Upper lobe of left lung (tissue), 6 donors: ENCODE data around the gene LAMA5. TPM values are rescaled to one million over a fixed set of nuclear protein-coding genes. Genes with fewer than 3 reads are reported as not detected.

Source experiments
- ATAC-seq, 2 donors: fragments of 200-7000 bp; cut with Tn5 transposase; one replicate each; pipeline ENCODE4 v1.9.1; 2022; ENCODE audit warnings: mild to moderate bottlenecking in 2 of 2, moderate library complexity in 2 of 2; ENCODE audit not compliant: low FRiP score in 2 of 2
- DNase-seq, 2 donors: peaks; one replicate each; pipeline ENCODE4 v3.0.0-alpha.2; 2019 to 2020
- H3K27ac ChIP-seq, 4 donors: fragments of 200-600 bp; sonication (generic); one replicate each; pipeline ENCODE4 v1.5.1; 2016 to 2019
- H3K27me3 ChIP-seq, 4 donors: fragments of 200-600 bp; sonication (generic); one replicate each; pipeline ENCODE4 v1.5.1; 2017 to 2019
- H3K36me3 ChIP-seq, 4 donors: fragments of 200-600 bp; sonication (generic); one replicate each; pipeline ENCODE4 v1.5.1; 2016 to 2019
- H3K4me1 ChIP-seq, 4 donors: fragments of 200-600 bp; sonication (generic); one replicate each; pipeline ENCODE4 v1.5.1; 2018 to 2019
- H3K4me3 ChIP-seq, 4 donors: fragments of 200-600 bp; sonication (generic); one replicate each; pipeline ENCODE4 v1.5.1; 2017 to 2019; ENCODE audit warnings: mild to moderate bottlenecking in 2 of 4, moderate library complexity in 1 of 4
- H3K9me3 ChIP-seq, 4 donors: fragments of 200-600 bp; sonication (generic); one replicate each; pipeline ENCODE4 v1.5.1; 2018 to 2019
- CTCF ChIP-seq, 6 experiments: fragments of 450-650 bp in 4 of 6; fragments of 200-600 bp in 2 of 6; sonication (generic) in 2 of 6; IDR thresholded peaks; one replicate each; pipeline ENCODE4 v1.5.1; 2016 to 2019; ENCODE audit warnings: antibody characterized with exemption in 6 of 6
- EP300 ChIP-seq, 4 donors: sonication (generic); formaldehyde crosslinking; IDR thresholded peaks; one replicate each; pipeline ENCODE4 v1.5.1; 2017; ENCODE audit warnings: antibody characterized with exemption in 4 of 4, control low read depth in 2 of 4
- POLR2A ChIP-seq, 4 donors: fragments of 450-650 bp; IDR thresholded peaks; one replicate each; pipeline ENCODE4 v1.5.1; 2016 to 2017; ENCODE audit warnings: antibody characterized with exemption in 4 of 4, mild to moderate bottlenecking in 2 of 4
- POLR2AphosphoS5 ChIP-seq, 2 donors: sonication (generic); formaldehyde crosslinking; IDR thresholded peaks; one replicate each; pipeline ENCODE4 v1.5.1; 2017; ENCODE audit warnings: antibody characterized with exemption in 2 of 2
- WGBS, 2 donors: methylation state at CpG; one replicate each; pipeline ENCODE4 v1.1.5; 2017 to 2018; 5-methylcytosine and 5-hydroxymethylcytosine counted together
- total RNA-seq, 6 donors: library from RNA; depleted of rRNA in 4 of 6; stranded (reverse); fragments of >200 nt in 4 of 6; gene quantifications; one replicate each; pipeline versions ENCODE4 v1.1.0 to v1.2.1, GENCODE V29; 2016 to 2021
- donor health status: DM: no; HTN: no; CAD: no; lungs with moderate emphysema.
- donor health status: DM: no; HTN: yes; CAD: no; lungs with severe emphysema.

LAMA5 gene
- total RNA-seq, 6 donors from 2014 or later = 176 to 1,019 (median 307) TPM

GRCh38 chr20:62359491-62360121, 7.5 kb downstream of the LAMA5 start:
- Histone ChIP-seq H3K9me3 (no peaks in the 10 kb centered on the region), H3K36me3 (peaks cover 0 to 19% (median 0%) of the 10 kb centered on the region in 4 donors), H3K4me3 (peak overlapping the region in 1 of 4 donors; percentile 31), H3K4me1 (peaks cover 94 to 96% (median 95%) of the 10 kb centered on the region in 4 donors), H3K27me3 (no peaks in the 10 kb centered on the region), H3K27ac (peak overlapping the region; percentile 91 to 98 (median 94))
- 65 to 69% methylated on average over 15 to 23 of the region's 25 CpGs for WGBS, 2 donors
- DNase-seq = peak; percentile 55 to 86
- peak in 1 of 2 donors; percentile 1 for ATAC-seq
- TF ChIP-seq CTCF (IDR thresholded peaks at IDR 0.05) (no peak), POLR2A (IDR thresholded peaks at IDR 0.05) (no peak), EP300 (IDR thresholded peaks at IDR 0.05) (peak; percentile 56 to 96 (median 90)), POLR2AphosphoS5 (IDR thresholded peaks at IDR 0.05) (peak; percentile 69 to 74)

- WGBS, 2 donors = 70 to 81% methylated on average over 5 to 16 of the region's 16 CpGs
- H3K27me3 ChIP-seq = no peaks in the 10 kb centered on the region
- H3K4me1 ChIP-seq = peaks cover 92 to 95% (median 94%) of the 10 kb centered on the region in 4 donors
- H3K9me3 ChIP-seq = no peaks in the 10 kb centered on the region
- H3K36me3 ChIP-seq = peaks cover 0 to 23% (median 0%) of the 10 kb centered on the region in 4 donors
- ATAC-seq = peak in 1 of 2 donors; percentile 1
- DNase-seq = peak in 1 of 2 donors; percentile 72
- H3K4me3 ChIP-seq = peak overlapping the region in 2 of 4 donors; percentile 4 to 31
- H3K27ac ChIP-seq = peak overlapping the region; percentile 91 to 98 (median 94)
- TF ChIP-seq CTCF (IDR thresholded peaks at IDR 0.05) (no peak), POLR2A (IDR thresholded peaks at IDR 0.05) (no peak), POLR2AphosphoS5 (IDR thresholded peaks at IDR 0.05) (no peak), EP300 (IDR thresholded peaks at IDR 0.05) (no peak)
Observed at GRCh38 chr20:62359043-62359490, 8.0 kb downstream of the LAMA5 start.

GRCh38 chr20:62358171-62359042, 8.7 kb downstream of the LAMA5 start:
- WGBS, 2 donors = 51 to 75% methylated on average over 4 to 20 of the region's 24 CpGs
- Histone ChIP-seq H3K27me3 (no peaks in the 10 kb centered on the region), H3K36me3 (peaks cover 0 to 28% (median 0%) of the 10 kb centered on the region in 4 donors), H3K9me3 (no peaks in the 10 kb centered on the region), H3K4me3 (peak overlapping the region in 2 of 4 donors; percentile 5 to 31), H3K27ac (peak overlapping the region; percentile 91 to 98 (median 94)), H3K4me1 (peaks cover 88 to 95% (median 92%) of the 10 kb centered on the region in 4 donors)
- TF ChIP-seq CTCF (IDR thresholded peaks at IDR 0.05) (no peak), EP300 (IDR thresholded peaks at IDR 0.05) (no peak), POLR2A (IDR thresholded peaks at IDR 0.05) (no peak), POLR2AphosphoS5 (IDR thresholded peaks at IDR 0.05) (peak; percentile 19 to 56)
- ATAC-seq (no peak), DNase-seq (peak; percentile 67 to 86)

- peak overlapping the region in 2 of 4 donors; percentile 26 to 31 for H3K4me3 ChIP-seq
- H3K4me1 ChIP-seq = peaks cover 80 to 94% (median 90%) of the 10 kb centered on the region in 4 donors
- DNase-seq (peak in 1 of 2 donors; percentile 48), ATAC-seq (no peak)
- H3K9me3 ChIP-seq = no peaks in the 10 kb centered on the region
- WGBS, 2 donors = 48 to 57% methylated on average over 3 to 7 of the region's 7 CpGs
- H3K27ac ChIP-seq = peak overlapping the region; percentile 91 to 98 (median 94)
- peaks cover 0 to 36% (median 1%) of the 10 kb centered on the region in 4 donors for H3K36me3 ChIP-seq
- no peaks in the 10 kb centered on the region for H3K27me3 ChIP-seq
- TF ChIP-seq CTCF (IDR thresholded peaks at IDR 0.05) = no peak
- no peak for TF ChIP-seq POLR2A (IDR thresholded peaks at IDR 0.05)
- TF ChIP-seq POLR2AphosphoS5 (IDR thresholded peaks at IDR 0.05) = no peak
- TF ChIP-seq EP300 (IDR thresholded peaks at IDR 0.05) = no peak
Observed at GRCh38 chr20:62357681-62358080, 9.4 kb downstream of the LAMA5 start.
